SK-N-SH treated with all-trans-retinoic acid at 6 μM for 48 hours (cell line): Measurements from ENCODE around the gene FAM135A.

ENCODE experiments used
- ATAC-seq: fragments of 200-7000 bp; cut with Tn5 transposase; 3 replicates; pipeline ENCODE4 v1.9.1; 2020; ENCODE audit warnings: mild to moderate bottlenecking, moderate library complexity
- ARNTL ChIP-seq: fragments of 450-650 bp; formaldehyde crosslinking; IDR thresholded peaks from 2 replicates; pipeline ENCODE4 v1.5.0; 2020; ENCODE audit warnings: low read depth, mild to moderate bottlenecking, moderate library complexity, borderline replicate concordance
- BACH2 ChIP-seq: fragments of 250-450 bp; sonication (Bioruptor Pico); IDR thresholded peaks from 2 replicates; pipeline ENCODE4 v1.9.0; 2021; ENCODE audit warnings: mild to moderate bottlenecking, borderline replicate concordance
- CREB5 ChIP-seq: fragments of 250-450 bp; sonication (Bioruptor Pico); IDR thresholded peaks from 2 replicates; pipeline ENCODE4 v1.5.1; 2020; ENCODE audit warnings: low read depth, mild to moderate bottlenecking, moderate library complexity
- CSDC2 ChIP-seq: fragments of 250-450 bp; sonication (Bioruptor Pico); IDR thresholded peaks from 2 replicates; pipeline ENCODE4 v1.5.0; 2020; ENCODE audit warnings: mild to moderate bottlenecking, moderate library complexity
- ESRRG ChIP-seq: fragments of 250-450 bp; sonication (Bioruptor Pico); IDR thresholded peaks from 2 replicates; pipeline ENCODE4 v1.6.1; 2021; ENCODE audit warnings: mild to moderate bottlenecking
- GLIS3 ChIP-seq: fragments of 250-450 bp; sonication (Bioruptor Pico); IDR thresholded peaks from 2 replicates; pipeline ENCODE4 v1.5.0; 2020; ENCODE audit warnings: mild to moderate bottlenecking, moderate library complexity
- ISL1 ChIP-seq: fragments of 250-450 bp; sonication (Bioruptor Pico); IDR thresholded peaks from 2 replicates; pipeline ENCODE4 v2.1.2; 2022; ENCODE audit warnings: mild to moderate bottlenecking, moderate library complexity
- OSR1 ChIP-seq: fragments of 250-450 bp; sonication (Bioruptor Pico); IDR thresholded peaks from 2 replicates; pipeline ENCODE4 v1.8.0; 2022; ENCODE audit warnings: moderate library complexity, mild to moderate bottlenecking, inconsistent platforms
- POU6F1 ChIP-seq: fragments of 250-450 bp; sonication (Bioruptor Pico); IDR thresholded peaks from 2 replicates; pipeline ENCODE4 v1.8.0; 2021; ENCODE audit warnings: low read depth, mild to moderate bottlenecking, moderate library complexity, borderline replicate concordance
- PPARA ChIP-seq: fragments of 250-450 bp; sonication (Bioruptor Pico); IDR thresholded peaks from 2 replicates; pipeline ENCODE4 v1.5.0; 2020; ENCODE audit warnings: mild to moderate bottlenecking, borderline replicate concordance
- RARB ChIP-seq: fragments of 250-450 bp; sonication (Bioruptor Pico); IDR thresholded peaks from 2 replicates; pipeline ENCODE4 v1.8.0; 2021; ENCODE audit warnings: mild to moderate bottlenecking, moderate library complexity
- SNAI2 ChIP-seq: fragments of 250-450 bp; sonication (Bioruptor Pico); IDR thresholded peaks from 2 replicates; pipeline ENCODE4 v1.5.0; 2020; ENCODE audit warnings: mild to moderate bottlenecking, moderate library complexity
- TCF4 ChIP-seq: fragments of 250-450 bp; sonication (Bioruptor Pico); IDR thresholded peaks from 2 replicates; pipeline ENCODE4 v1.8.0; 2021; ENCODE audit warnings: mild to moderate bottlenecking, moderate library complexity, borderline replicate concordance
- TOX ChIP-seq: fragments of 250-450 bp; sonication (Bioruptor Pico); IDR thresholded peaks from 2 replicates; pipeline ENCODE4 v1.8.0; 2021; ENCODE audit warnings: mild to moderate bottlenecking, moderate library complexity, borderline replicate concordance
- ZC3H10 ChIP-seq: fragments of 250-450 bp; sonication (Bioruptor Pico); IDR thresholded peaks from 2 replicates; pipeline ENCODE4 v1.5.1; 2021; ENCODE audit warnings: mild to moderate bottlenecking, moderate library complexity
- ZFP3 ChIP-seq: fragments of 250-450 bp; sonication (Bioruptor Pico); IDR thresholded peaks from 2 replicates; pipeline ENCODE4 v1.5.0; 2020; ENCODE audit warnings: mild to moderate bottlenecking, moderate library complexity
- ZFP30 ChIP-seq: fragments of 450-650 bp; formaldehyde crosslinking; IDR thresholded peaks from 2 replicates; pipeline ENCODE4 v1.5.0; 2022; ENCODE audit warnings: mild to moderate bottlenecking, moderate library complexity
- ZNF565 ChIP-seq: fragments of 450-650 bp; formaldehyde crosslinking; conservative IDR thresholded peaks from 2 replicates; pipeline ENCODE4 v1.5.0; 2020; ENCODE audit warnings: low read depth, mild to moderate bottlenecking, moderate library complexity
- ZNF70 ChIP-seq: fragments of 450-650 bp; formaldehyde crosslinking; IDR thresholded peaks from 2 replicates; pipeline ENCODE4 v1.5.0; 2020; ENCODE audit warnings: mild to moderate bottlenecking, moderate library complexity
- ZNF8 ChIP-seq: fragments of 450-650 bp; formaldehyde crosslinking; IDR thresholded peaks from 2 replicates; pipeline ENCODE4 v1.5.0; 2020; ENCODE audit warnings: mild to moderate bottlenecking, moderate library complexity
- TF ChIP-seq, protein P1 (sequence below): fragments of 250-450 bp; sonication (Bioruptor Pico); IDR thresholded peaks from 2 replicates; pipeline ENCODE4 v1.5.1; 2021; ENCODE audit warnings: mild to moderate bottlenecking, moderate library complexity
- TF ChIP-seq, protein P2 (sequence below): fragments of 250-450 bp; sonication (Bioruptor Pico); IDR thresholded peaks from 2 replicates; pipeline ENCODE4 v1.8.0; 2020; ENCODE audit warnings: mild to moderate bottlenecking, moderate library complexity, borderline replicate concordance

FAM135A gene

GRCh38 chr6:70563530-70563929 is 150.2 kb downstream of the FAM135A start (continued):
- no peak for TF ChIP-seq BACH2 (CRISPR knock-in tag)

DNA sequence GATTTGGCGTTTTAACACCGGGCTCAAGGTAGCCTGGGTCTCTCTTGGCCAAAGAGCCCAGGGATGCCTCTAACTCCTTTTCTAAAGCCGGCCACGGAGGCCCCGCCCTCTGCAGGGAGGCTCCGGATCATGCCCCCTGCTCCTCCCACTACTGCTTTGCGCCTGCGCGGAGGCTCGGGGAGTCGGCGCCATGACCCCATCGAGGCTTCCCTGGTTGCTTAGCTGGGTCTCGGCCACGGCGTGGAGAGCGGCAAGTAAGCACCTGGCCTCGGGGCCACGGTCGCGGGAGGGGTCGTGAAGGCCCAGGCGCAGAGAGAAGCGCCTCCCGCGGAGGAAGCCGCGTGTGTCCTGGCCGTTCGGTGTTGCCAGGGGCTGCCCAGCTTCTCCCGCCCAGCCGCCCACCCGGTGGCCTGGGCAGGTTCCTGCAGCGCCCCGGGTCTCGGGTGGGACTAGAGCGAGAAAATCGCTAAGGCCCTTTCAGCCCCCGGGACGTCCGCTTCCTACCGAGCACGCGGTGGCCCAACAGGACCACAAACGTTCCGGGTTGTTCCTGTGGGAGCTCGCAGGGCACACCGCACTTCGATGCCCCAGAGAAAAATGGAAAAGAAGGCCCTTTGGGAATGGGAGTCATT is 153.6 kb downstream of the FAM135A start, which contains the start of gene SDHAF4:
Gene SDHAF4, plus strand, starts transcription at position 180 of the 632 bp plus-strand sequence. Its CDS starts 11 bp downstream, at position 191.
- TF ChIP-seq ZFP3 (no peak), ZC3H10 (CRISPR knock-in tag) (no peak), ARNTL (CRISPR knock-in tag) (no peak), ZNF70 (no peak), ZNF8 (no peak), CSDC2 (no peak), ISL1 (CRISPR knock-in tag) (no peak), CREB5 (no peak), ESRRG (CRISPR knock-in tag) (no peak), PPARA (CRISPR knock-in tag) (no peak), POU6F1 (CRISPR knock-in tag) (no peak), RARB (no peak), TOX (no peak), OSR1 (CRISPR knock-in tag) (no peak), ZFP30 (CRISPR knock-in tag) (no peak), GLIS3 (CRISPR knock-in tag) (no peak), TCF4 (CRISPR knock-in tag) (no peak)
- TF ChIP-seq, protein P1, sequence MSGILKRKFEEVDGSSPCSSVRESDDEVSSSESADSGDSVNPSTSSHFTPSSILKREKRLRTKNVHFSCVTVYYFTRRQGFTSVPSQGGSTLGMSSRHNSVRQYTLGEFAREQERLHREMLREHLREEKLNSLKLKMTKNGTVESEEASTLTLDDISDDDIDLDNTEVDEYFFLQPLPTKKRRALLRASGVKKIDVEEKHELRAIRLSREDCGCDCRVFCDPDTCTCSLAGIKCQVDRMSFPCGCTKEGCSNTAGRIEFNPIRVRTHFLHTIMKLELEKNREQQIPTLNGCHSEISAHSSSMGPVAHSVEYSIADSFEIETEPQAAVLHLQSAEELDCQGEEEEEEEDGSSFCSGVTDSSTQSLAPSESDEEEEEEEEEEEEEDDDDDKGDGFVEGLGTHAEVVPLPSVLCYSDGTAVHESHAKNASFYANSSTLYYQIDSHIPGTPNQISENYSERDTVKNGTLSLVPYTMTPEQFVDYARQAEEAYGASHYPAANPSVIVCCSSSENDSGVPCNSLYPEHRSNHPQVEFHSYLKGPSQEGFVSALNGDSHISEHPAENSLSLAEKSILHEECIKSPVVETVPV (CRISPR knock-in tag): no peak
- TF ChIP-seq, protein P2, sequence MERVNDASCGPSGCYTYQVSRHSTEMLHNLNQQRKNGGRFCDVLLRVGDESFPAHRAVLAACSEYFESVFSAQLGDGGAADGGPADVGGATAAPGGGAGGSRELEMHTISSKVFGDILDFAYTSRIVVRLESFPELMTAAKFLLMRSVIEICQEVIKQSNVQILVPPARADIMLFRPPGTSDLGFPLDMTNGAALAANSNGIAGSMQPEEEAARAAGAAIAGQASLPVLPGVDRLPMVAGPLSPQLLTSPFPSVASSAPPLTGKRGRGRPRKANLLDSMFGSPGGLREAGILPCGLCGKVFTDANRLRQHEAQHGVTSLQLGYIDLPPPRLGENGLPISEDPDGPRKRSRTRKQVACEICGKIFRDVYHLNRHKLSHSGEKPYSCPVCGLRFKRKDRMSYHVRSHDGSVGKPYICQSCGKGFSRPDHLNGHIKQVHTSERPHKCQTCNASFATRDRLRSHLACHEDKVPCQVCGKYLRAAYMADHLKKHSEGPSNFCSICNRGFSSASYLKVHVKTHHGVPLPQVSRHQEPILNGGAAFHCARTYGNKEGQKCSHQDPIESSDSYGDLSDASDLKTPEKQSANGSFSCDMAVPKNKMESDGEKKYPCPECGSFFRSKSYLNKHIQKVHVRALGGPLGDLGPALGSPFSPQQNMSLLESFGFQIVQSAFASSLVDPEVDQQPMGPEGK: no peak
- ATAC-seq: peak; percentile 100

GRCh38 chr6:70574643-70575042 is 161.3 kb downstream of the FAM135A start:
- ATAC-seq: no peak

DNA sequence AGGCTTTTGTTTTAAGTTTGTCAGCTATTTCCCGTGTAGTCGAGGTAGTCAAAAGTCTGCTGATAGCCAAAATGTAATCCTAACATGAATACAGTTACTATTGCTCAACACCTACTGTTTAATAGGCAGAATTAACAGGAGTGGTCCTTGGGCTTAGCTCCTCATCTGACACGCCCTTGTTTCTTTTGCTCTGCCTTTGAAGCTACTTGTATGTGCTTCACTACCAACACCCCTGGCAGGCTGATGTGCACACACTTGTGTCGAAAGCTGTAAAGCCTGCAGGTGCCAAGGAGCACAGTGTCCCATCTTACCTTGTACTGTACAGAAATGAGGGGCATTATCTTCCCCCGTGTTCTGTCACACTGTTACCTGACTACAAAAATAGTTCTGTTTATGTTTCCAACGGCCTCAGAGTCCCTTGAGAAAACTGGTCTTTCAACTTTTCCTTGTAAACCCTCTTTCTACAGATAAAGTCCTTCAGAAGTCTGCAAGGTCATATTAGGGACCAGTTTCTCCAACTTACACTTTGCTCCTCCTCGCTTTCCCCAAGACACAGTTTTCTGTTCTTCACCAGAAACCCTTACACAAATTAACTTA is 162.7 kb downstream of the FAM135A start:
- ATAC-seq: no peak
- TF ChIP-seq ZNF70 (no peak), CREB5 (no peak), PPARA (CRISPR knock-in tag) (no peak), CSDC2 (no peak), POU6F1 (CRISPR knock-in tag) (no peak)
- TF ChIP-seq, protein P1 (CRISPR knock-in tag): no peak
- TF ChIP-seq, protein P2: no peak

More at GRCh38 chr6:70574643-70575042, 161.3 kb downstream of the FAM135A start:
- TF ChIP-seq BACH2 (CRISPR knock-in tag): no peak
- no peak for TF ChIP-seq ZNF565 (CRISPR knock-in tag)
- TF ChIP-seq ISL1 (CRISPR knock-in tag): no peak
- no peak for TF ChIP-seq TCF4 (CRISPR knock-in tag)
- TF ChIP-seq SNAI2 (CRISPR knock-in tag): no peak
- TF ChIP-seq TOX: no peak
- TF ChIP-seq ZNF70: no peak
- no peak for TF ChIP-seq RARB
- no peak for TF ChIP-seq ZNF8
- TF ChIP-seq CSDC2: no peak
- no peak for TF ChIP-seq ESRRG (CRISPR knock-in tag)
- TF ChIP-seq, all 23 proteins: peak for 0
